LNCAP (cell line): ENCODE measurements around the gene RGL3.

Experiments
- TF ChIP-seq, protein P1 (sequence below): fragments of 450-650 bp; IDR thresholded peaks from 2 replicates; pipeline ENCODE4 v1.5.1; 2017; ENCODE audit warnings: mild to moderate bottlenecking

RGL3 gene

DNA sequence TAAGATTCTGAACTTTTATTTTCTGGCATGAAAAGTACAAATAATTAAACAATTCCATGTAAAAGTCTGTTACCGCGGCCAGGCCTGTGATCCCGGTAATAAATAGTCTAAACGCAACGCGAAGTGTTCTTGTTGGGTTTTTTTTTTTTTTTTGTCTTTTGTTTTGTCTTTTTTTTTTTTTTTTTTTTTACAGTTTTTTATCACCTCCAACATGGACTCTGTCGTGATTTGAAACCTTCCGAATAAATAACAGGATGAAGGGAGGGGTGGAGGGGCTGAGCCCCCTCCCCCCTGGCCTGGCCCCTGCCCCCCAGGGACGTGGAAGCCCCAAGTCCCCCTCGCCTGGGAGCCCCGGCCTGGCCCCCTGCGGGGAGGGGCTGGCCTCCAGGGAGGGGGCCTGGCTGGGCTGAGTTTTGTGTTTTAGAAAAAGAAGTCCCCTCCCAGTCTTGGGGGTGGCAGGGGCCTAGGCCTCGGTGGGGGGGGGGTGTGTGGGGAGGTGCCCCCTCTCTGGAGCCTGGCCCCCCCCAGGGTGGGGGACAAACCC, 32.3 kb upstream of the RGL3 start:
- TF ChIP-seq, protein P1, sequence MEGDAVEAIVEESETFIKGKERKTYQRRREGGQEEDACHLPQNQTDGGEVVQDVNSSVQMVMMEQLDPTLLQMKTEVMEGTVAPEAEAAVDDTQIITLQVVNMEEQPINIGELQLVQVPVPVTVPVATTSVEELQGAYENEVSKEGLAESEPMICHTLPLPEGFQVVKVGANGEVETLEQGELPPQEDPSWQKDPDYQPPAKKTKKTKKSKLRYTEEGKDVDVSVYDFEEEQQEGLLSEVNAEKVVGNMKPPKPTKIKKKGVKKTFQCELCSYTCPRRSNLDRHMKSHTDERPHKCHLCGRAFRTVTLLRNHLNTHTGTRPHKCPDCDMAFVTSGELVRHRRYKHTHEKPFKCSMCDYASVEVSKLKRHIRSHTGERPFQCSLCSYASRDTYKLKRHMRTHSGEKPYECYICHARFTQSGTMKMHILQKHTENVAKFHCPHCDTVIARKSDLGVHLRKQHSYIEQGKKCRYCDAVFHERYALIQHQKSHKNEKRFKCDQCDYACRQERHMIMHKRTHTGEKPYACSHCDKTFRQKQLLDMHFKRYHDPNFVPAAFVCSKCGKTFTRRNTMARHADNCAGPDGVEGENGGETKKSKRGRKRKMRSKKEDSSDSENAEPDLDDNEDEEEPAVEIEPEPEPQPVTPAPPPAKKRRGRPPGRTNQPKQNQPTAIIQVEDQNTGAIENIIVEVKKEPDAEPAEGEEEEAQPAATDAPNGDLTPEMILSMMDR: no peak

DNA sequence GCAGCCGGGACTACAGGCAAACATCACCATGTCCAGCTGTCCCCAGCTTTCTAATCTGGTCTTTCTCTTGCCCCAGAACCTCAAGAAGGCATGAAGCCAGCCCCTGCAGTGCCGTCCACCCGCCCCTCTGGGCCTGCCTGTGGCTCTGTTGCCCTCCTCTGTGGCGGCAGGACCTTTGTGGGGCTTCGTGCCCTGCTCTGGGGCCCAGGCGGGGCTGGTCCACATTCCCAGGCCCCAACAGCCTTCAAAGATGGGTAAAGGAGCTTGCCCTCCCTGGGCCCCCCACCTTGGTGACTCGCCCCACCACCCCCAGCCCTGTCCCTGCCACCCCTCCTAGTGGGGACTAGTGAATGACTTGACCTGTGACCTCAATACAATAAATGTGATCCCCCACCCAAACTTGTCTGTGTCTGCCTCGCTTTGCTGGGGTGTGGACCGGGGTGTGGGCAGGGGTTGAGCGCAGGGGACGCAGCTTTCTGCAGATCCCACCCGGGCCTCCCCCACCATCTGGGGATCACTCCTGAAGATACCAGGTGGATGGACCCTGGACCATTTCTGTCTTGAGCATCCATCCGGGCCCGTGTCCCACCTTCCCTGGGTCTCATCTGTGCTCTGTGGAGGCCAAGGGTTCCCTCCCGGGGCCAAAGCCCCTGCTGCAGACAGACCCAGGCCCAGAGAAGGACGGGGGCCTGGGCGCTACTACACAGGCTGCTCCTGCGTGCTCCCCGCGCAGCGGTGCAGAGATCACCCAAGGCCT, 31.6 kb upstream of the RGL3 start:
- TF ChIP-seq, protein P1: no peak

DNA sequence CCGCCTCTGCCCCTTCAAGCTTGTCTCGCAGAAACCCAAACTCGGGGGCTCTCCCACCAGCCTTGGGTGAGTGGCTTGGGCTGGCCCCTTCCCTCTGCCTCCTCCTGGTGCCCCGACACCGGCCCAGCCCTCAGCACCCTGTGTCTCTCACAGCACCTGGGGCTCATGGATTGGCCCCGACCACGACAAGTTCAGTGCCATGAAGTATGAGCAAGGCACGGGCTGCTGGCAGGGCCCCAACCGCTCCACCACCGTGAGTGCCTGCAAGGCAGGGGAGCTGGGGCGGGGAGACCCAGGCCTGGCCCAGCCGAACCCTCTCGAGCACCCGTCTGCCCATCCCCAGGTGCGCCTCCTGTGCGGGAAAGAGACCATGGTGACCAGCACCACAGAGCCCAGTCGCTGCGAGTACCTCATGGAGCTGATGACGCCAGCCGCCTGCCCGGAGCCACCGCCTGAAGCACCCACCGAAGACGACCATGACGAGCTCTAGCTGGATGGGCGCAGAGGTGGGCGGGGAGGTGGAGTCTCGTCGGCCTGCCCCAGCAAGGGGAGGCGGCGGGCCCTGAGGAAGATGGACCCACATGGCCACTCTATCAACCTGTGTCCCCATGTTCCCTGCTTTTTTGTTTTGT, 29.9 kb upstream of the RGL3 start:
- TF ChIP-seq, protein P1: no peak

DNA sequence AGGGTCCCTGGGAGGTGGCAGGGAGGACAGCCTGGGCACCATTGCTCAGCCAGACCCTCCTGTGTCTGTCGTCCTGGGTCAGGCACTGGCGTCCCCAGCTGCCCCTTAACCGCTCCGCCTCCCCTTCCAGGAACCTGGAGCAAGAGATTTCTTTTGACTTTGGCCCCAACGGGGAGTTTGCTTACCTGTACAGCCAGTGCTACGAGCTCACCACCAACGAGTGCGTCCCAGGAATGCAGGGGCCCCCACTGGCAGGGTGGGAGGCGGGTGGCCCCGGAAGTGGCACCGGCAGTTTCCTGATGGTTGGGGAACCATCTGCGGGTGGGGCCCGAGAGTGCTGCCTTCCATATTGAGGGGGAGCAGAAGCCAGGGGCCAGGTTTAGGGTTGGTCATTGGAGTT, 29.3 kb upstream of the RGL3 start:
- TF ChIP-seq, protein P1: no peak

DNA sequence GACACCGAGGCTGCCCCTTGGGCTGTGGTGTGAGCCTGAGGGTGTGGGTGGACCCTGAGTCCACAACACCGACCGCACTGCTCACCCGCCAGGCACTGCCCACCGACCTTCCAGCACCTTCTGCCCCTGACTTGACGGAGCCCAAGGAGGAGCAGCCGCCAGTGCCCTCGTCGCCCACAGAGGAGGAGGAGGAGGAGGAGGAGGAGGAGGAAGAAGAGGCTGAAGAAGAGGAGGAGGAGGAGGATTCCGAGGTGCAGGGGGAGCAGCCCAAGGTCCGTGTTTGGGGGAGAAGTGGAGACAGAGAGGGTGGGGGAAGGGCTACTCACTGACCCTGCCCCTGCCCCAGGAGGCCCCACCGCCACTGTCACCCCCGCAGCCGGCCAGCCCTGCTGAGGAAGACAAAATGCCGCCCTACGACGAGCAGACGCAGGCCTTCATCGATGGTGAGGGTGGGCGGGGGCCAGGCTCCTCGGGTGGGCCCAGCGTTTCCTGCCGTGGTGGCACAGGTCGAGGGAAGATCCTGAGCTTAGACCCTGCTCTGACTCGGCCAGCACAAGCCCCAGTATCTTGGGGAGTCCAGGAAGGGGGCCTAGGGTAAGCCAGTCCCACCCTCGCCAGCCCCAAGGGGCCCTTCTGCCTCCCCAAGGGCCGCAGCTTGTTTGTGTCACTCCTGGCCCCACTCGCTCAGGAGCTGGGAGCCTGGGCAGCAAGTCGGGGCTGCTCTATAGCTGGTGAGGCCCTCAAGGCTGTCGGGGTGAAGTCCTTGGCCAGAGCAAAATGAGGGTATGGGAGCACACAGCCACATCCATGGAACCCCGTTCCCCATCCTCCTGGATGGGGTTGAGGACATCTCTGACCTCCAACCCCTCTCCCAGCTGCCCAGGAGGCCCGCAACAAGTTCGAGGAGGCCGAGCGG, 28.5 kb upstream of the RGL3 start:
- TF ChIP-seq, protein P1: no peak

DNA sequence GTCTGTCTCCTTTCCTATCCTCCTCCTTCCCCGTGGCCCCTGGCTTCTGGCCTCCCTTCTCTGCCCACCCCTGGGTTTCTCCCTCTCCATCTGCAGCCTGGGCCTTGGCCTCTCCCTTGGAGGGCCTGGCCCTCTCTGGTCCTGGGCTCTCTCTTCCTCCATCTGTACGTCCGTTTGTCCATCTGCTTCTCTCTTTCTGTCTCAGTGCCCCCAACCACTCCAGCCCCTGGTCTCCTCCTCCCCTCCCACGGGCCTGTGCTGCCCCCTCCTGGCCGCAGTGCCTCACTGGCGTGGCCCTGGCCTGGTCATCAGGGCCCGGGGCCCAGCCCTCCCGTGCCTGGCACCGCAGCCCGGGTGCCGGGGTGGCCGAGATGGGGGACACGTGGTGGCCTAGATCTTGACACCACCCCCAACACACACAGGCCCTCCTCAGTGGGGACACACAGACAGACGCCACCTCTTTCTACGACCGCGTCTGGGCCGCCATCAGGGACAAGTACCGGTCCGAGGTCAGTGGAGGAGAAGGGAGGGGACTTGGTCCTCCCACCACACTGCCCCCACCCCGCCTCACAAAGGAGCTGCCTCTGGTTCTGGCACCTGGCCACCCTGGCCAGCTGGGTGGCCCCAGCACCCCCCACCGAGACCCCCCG, 27.7 kb upstream of the RGL3 start:
- TF ChIP-seq, protein P1: peak; percentile 90

DNA sequence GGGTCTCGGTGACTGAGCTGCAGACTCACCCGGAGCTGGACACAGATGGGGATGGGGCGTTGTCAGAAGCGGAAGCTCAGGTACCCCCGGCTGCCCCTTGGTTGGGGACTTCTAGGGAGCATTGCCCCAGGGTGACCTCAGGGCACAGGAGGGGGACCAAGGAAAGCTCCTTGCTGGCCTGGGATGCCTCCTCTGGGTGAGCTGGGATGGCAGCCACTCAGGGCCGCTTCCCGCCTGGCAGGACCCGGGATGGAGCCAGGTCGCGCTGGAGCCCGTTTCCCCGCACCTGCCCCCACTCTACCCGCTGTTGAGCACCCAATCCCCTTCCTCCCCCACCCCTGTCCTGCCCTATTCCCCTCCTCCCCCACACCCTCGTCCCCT, 27.1 kb upstream of the RGL3 start:
- TF ChIP-seq, protein P1: no peak
